GM12891 (cell line): Measurements from ENCODE around the gene BTBD9.

Source experiments
- PAX5 ChIP-seq: IDR thresholded peaks from 2 replicates; pipeline ENCODE4 v1.6.1; 2011; ENCODE audit warnings: low read length, moderate library complexity, mild to moderate bottlenecking; ENCODE audit not compliant: insufficient read depth, severe bottlenecking
- POLR2A ChIP-seq: IDR thresholded peaks from 2 replicates; pipeline ENCODE4 v1.6.1; 2011; ENCODE audit warnings: low read depth, low read length, control low read depth
- POLR2AphosphoS5 ChIP-seq: IDR thresholded peaks from 2 replicates; pipeline ENCODE4 v1.6.1; 2011; ENCODE audit warnings: low read depth, low read length, control low read depth

- TF ChIP-seq POLR2AphosphoS5, result no peak
- no peak for TF ChIP-seq PAX5
- TF ChIP-seq POLR2A, result no peak
Observed at GRCh38 chr6:38681850-38682249, 42.1 kb upstream of the BTBD9 start.
